ENCODE results near the gene KAZN.

The KAZN gene

GRCh38 chr1:14921057-14921456 is 322.6 kb downstream of the KAZN start:
- ATAC-seq (no peak), DNase-seq (no peak)
- H3K4me1 Mint-ChIP-seq: peaks cover 8% of the 10 kb centered on the region
- H3K27ac Mint-ChIP-seq: no peak overlapping the region
- H3K27me3 Mint-ChIP-seq: peaks cover 40% of the 10 kb centered on the region
- H3K9me3 Mint-ChIP-seq: no peaks in the 10 kb centered on the region
- H3K4me3 Mint-ChIP-seq: no peak overlapping the region
- no peaks in the 10 kb centered on the region for H3K36me3 Mint-ChIP-seq (ENCODE audit: low read depth)

GRCh38 chr1:14922942-14923726 is 324.6 kb downstream of the KAZN start:
- H3K9me3 Mint-ChIP-seq: no peaks in the 10 kb centered on the region
- ATAC-seq: no peak
- DNase-seq: no peak
- no peak overlapping the region for H3K27ac Mint-ChIP-seq
- peak overlapping the region; percentile 60 for H3K4me3 Mint-ChIP-seq
- H3K27me3 Mint-ChIP-seq: peaks cover 53% of the 10 kb centered on the region
- H3K4me1 Mint-ChIP-seq: peaks cover 8% of the 10 kb centered on the region
- no peaks in the 10 kb centered on the region for H3K36me3 Mint-ChIP-seq (ENCODE audit: low read depth)

DNA sequence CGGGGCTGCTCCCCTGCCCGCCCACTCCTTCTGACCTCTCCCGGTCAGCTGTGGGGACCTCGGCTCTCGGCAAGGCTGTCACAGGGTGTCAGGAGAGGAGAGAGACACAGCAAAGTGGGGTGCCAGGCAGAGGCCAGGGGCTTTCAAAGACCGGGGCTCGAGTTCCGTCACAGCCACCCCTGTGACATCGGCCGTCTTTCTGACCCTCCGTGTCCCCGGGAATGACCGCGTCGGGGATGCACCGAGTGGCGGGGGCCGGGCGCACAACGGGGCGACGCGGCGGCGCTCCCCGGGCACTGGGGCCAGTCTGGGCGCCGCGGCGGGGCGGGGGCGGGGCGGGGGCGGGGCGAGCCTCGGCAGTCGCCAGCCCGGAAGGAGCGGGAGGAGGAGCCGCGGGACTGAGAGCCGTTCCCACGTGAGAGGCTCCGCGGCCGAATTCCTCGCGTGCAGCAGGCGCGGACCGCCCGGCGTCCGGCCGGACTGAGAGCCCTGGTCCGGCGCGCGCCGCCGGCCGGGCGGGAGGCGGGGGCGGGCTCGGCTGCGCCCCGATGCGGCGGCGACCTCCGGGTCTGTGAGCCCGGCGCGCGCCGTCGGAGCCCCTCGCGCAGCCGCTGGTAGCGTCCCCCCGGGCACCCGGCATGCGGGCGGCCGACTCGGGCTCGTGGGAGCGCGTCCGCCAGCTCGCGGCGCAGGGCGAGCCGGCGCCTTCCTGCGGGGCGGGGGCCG is 325.4 kb downstream of the KAZN start:
- Mint-ChIP-seq H3K27me3 (peaks cover 52% of the 10 kb centered on the region), H3K4me1 (peaks cover 8% of the 10 kb centered on the region), H3K27ac (no peak overlapping the region), H3K9me3 (no peaks in the 10 kb centered on the region), H3K4me3 (peak overlapping the region; percentile 60), H3K36me3 (ENCODE audit: low read depth) (no peaks in the 10 kb centered on the region)
- ATAC-seq (peak; percentile 26), DNase-seq (peak; percentile 24)

GRCh38 chr1:14924455-14925331 is 326.2 kb downstream of the KAZN start:
- Mint-ChIP-seq H3K4me1 (peaks cover 8% of the 10 kb centered on the region), H3K36me3 (ENCODE audit: low read depth) (no peaks in the 10 kb centered on the region), H3K27me3 (peaks cover 53% of the 10 kb centered on the region), H3K4me3 (peak overlapping the region; percentile 55), H3K9me3 (no peaks in the 10 kb centered on the region), H3K27ac (no peak overlapping the region)
- DNase-seq: peak; percentile 22
- ATAC-seq: peak; percentile 38

GRCh38 chr1:14925336-14926136 is 327.1 kb downstream of the KAZN start:
- Mint-ChIP-seq H3K27me3 (peaks cover 53% of the 10 kb centered on the region), H3K4me3 (peak overlapping the region; percentile 55)

GRCh38 chr1:14926229-14926628 is 327.7 kb downstream of the KAZN start:
- Mint-ChIP-seq H3K9me3 (no peaks in the 10 kb centered on the region), H3K36me3 (ENCODE audit: low read depth) (no peaks in the 10 kb centered on the region), H3K27me3 (peaks cover 50% of the 10 kb centered on the region), H3K4me1 (peaks cover 8% of the 10 kb centered on the region), H3K4me3 (no peak overlapping the region), H3K27ac (no peak overlapping the region)
- ATAC-seq (no peak), DNase-seq (no peak)

More at GRCh38 chr1:14925336-14926136, 327.1 kb downstream of the KAZN start:
- Mint-ChIP-seq H3K36me3 (ENCODE audit: low read depth) (no peaks in the 10 kb centered on the region), H3K27ac (no peak overlapping the region), H3K9me3 (no peaks in the 10 kb centered on the region), H3K4me1 (peaks cover 8% of the 10 kb centered on the region)
- DNase-seq: no peak
- no peak for ATAC-seq

DNA sequence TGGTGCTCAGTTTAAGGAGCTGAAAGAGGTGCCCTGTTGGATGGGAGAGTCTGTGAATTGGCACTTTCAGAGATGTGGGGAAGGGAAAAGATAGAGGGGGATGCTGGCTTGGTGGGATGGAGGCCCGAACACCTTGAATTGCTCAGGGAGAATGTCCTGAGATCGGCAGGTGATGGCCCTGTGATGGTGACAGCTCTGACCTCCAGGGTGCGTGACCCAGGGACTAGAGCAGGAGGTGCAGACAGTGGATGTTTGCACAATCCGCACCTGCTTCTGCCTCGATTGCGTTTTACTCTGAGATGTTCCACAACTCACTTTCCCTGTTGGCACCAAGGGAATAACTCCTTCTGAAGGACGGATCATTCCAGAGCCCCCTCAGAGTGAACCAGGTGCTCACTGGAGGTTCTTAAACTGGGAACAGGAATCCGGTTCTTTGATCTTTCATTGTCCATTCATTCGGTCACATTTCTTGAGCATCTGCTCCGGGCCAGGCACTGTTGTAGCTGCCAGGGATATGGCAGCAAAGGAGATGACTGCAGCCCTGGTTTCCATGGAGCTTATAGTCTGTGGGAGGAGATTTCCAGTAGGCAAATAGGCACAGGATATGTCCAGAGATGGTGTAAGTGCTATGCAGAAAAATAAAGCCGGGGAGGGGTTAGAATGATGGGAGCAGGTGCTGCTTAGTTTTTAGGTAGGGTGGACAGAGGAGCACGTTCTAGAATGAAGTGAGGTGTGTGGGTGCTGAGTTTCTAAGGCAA is 328.5 kb downstream of the KAZN start:
- Mint-ChIP-seq H3K36me3 (ENCODE audit: low read depth) (no peaks in the 10 kb centered on the region), H3K4me1 (peaks cover 8% of the 10 kb centered on the region), H3K27me3 (peaks cover 48% of the 10 kb centered on the region), H3K4me3 (no peak overlapping the region), H3K27ac (no peak overlapping the region), H3K9me3 (no peaks in the 10 kb centered on the region)
- DNase-seq: no peak
- ATAC-seq: no peak

- H3K36me3 Mint-ChIP-seq (ENCODE audit: low read depth): no peaks in the 10 kb centered on the region
- H3K4me3 Mint-ChIP-seq: no peak overlapping the region
- no peaks in the 10 kb centered on the region for H3K9me3 Mint-ChIP-seq
- peaks cover 8% of the 10 kb centered on the region for H3K4me1 Mint-ChIP-seq
- peaks cover 37% of the 10 kb centered on the region for H3K27me3 Mint-ChIP-seq
- ATAC-seq (no peak), DNase-seq (no peak)
- H3K27ac Mint-ChIP-seq: no peak overlapping the region
Measured at GRCh38 chr1:14928412-14928811, 329.9 kb downstream of the KAZN start.

DNA sequence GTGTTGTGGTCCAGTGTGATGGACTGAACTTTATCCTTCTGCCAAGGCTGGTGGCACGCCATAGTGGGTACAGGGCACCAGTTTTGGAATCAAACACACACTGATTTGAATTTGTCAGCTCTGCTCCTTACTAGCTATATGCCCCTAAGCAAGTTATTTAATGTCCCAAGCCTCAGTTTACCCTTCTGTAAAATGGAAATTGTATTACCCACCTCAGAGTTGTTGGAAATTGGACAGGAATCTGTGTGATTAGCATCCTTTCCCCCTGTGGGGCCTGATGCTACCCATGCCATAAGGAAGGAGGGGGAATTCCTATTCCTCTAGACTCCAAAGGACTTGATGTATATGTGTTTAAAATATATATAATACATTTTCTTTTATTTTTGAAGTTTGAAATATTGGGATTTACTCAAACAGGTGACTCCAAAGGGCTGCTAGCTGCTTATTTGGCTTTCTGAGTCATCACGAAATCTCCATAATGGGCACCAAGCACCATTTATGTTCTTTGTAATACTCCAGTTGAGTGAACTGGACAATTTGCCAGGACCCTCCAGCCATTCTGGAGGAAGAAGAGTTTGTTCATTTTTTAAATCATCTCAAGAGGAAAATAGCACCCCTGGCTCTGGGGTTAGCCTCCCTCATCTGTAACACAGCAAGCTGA is 330.5 kb downstream of the KAZN start:
- Mint-ChIP-seq H3K4me3 (no peak overlapping the region), H3K27me3 (peaks cover 33% of the 10 kb centered on the region), H3K4me1 (peaks cover 5% of the 10 kb centered on the region), H3K9me3 (no peaks in the 10 kb centered on the region), H3K27ac (no peak overlapping the region), H3K36me3 (ENCODE audit: low read depth) (no peaks in the 10 kb centered on the region)
- ATAC-seq: no peak
- no peak for DNase-seq

- ATAC-seq (no peak), DNase-seq (no peak)
- H3K27me3 Mint-ChIP-seq: peaks cover 33% of the 10 kb centered on the region
- H3K4me1 Mint-ChIP-seq: peaks cover 5% of the 10 kb centered on the region
- no peak overlapping the region for H3K4me3 Mint-ChIP-seq
- no peak overlapping the region for H3K27ac Mint-ChIP-seq
- no peaks in the 10 kb centered on the region for H3K9me3 Mint-ChIP-seq
- H3K36me3 Mint-ChIP-seq (ENCODE audit: low read depth): no peaks in the 10 kb centered on the region
Measured at GRCh38 chr1:14929547-14930246, 331.2 kb downstream of the KAZN start.

GRCh38 chr1:14930247-14930965 is 331.9 kb downstream of the KAZN start:
- H3K36me3 Mint-ChIP-seq (ENCODE audit: low read depth): no peaks in the 10 kb centered on the region
- no peaks in the 10 kb centered on the region for H3K9me3 Mint-ChIP-seq
- H3K4me1 Mint-ChIP-seq: no peaks in the 10 kb centered on the region
- DNase-seq: no peak
- peaks cover 27% of the 10 kb centered on the region for H3K27me3 Mint-ChIP-seq
- ATAC-seq: no peak
- no peak overlapping the region for H3K4me3 Mint-ChIP-seq
- no peak overlapping the region for H3K27ac Mint-ChIP-seq

- no peak for ATAC-seq
- H3K27me3 Mint-ChIP-seq: peaks cover 12% of the 10 kb centered on the region
- H3K4me3 Mint-ChIP-seq: no peak overlapping the region
- no peaks in the 10 kb centered on the region for H3K4me1 Mint-ChIP-seq
- no peak for DNase-seq
- no peaks in the 10 kb centered on the region for H3K9me3 Mint-ChIP-seq
- H3K27ac Mint-ChIP-seq: no peak overlapping the region
- no peaks in the 10 kb centered on the region for H3K36me3 Mint-ChIP-seq (ENCODE audit: low read depth)
Measured at GRCh38 chr1:14932034-14932638, 333.7 kb downstream of the KAZN start.

Measured in activated naive CD8-positive, alpha-beta T cell treated with anti-CD3 and anti-CD28 coated beads, Interleukin-2, amount 50 U/mL, for 24 hours (primary cell).